GM19397 (cell line): Measurements from ENCODE around the gene EHMT1.

Source experiments
- ATAC-seq: cut with Tn5 transposase; IDR thresholded peaks from one replicate; pipeline ENCODE4 v1.9.1; 2021; ENCODE audit warnings: mild to moderate bottlenecking, moderate library complexity; ENCODE audit not compliant: unreplicated experiment

The EHMT1 gene

DNA sequence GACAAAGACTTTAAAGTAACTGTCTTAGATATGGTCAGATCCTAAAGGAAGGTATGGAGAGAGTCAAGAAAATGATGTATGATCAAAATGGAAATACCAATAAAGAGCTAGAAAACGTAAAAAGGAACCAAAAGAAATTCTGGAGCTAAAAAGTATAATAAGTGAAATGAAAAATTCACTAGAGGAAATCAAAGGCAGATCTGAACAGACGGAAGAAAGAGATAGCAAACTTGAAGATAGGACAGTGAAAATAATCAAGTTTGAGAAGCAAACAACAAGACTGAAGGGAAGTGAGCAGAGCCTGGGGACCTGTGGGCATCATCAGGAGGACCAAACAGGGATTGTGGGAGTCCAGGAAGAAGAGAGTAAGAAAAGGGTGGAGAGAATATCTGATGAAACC, 115.4 kb downstream of the EHMT1 start:
- no peak for ATAC-seq

DNA sequence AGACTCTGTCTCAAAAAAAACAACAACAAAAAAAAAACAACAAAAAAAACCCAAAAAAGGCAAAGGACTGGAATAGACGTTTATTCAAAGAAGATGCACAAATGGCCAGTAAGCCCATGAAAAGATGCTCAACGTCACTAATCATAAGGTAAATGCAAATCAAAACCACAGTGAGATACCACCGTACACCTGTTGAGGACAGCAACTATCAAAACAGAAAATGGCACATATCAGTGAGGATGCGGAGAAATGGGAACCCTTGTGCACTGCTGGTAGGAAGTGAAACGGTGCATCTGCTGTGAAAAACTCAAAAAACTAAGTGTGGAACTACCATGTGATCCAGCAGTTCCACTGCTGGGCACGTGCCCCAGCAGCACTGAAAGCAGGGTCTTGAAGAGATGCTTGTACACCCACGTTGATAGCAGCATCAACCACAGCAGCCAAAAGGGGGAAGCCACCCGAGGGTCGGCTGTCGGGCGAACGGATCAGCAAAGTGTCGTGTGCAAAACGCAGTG, 119.4 kb downstream of the EHMT1 start:
- peak; percentile 86 for ATAC-seq

DNA sequence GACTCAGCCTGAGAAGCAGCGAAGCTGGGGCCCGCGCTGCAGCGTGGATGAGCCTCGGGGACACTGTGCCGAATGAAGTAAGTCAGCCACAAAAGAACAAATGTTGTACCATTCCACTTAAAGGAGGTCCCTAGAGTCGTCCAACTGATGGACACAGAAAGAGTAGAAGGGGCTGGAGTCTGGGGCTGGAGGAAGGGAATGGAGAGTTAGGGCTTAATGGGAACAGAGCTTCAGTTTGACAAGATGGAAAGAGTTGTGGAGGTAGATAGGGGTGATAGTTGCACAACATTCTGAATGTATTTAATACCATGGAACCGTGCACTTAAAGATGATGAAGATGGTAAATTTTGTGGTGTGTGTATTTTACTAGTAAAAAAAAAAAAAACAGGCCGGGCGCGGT, 119.9 kb downstream of the EHMT1 start:
- no peak for ATAC-seq

DNA sequence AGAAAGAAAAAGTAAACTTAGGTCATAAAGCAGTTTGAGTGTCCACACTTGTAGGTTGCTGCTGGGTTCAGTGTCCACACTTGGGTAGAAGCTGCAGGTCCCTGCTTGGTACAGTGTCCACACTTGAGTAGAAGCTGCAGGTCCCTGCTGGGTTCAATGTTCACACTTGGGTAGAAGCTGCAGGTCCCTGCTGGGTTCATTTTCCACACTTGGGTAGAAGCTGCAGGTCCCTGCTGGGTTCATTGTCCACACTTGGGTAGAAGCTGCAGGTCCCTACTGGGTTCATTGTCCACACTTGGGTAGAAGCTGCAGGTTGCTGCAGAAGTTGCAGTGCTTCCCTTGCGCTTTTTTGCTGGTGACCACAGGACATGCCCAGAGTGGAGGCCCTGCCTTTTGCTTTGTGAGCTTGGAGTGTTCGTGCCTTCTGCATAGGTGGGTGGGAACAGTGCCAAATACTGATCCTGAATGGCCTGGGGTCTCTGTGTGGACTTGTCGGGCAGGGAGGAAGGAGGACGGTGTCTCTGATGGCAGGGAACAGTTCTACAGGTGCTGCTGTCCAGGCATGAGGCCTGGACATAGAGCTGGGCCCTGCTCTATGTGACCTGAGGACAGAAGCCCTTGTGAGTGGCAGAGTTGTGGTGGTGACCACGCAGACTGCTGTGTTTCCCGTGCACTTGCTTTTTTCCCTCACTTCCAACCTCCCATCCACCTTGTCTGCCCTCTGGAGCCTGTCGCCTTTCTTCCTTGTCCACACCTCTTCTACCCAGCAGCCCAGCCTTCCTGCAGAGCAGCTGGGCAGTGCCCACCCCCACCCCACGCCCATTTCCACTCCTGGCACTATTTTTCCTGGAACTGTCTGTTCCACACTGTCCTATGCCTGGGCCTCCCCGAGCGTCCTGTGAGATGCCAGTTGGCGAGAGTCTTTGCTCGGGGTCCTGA, 120.8 kb downstream of the EHMT1 start:
- no peak for ATAC-seq

DNA sequence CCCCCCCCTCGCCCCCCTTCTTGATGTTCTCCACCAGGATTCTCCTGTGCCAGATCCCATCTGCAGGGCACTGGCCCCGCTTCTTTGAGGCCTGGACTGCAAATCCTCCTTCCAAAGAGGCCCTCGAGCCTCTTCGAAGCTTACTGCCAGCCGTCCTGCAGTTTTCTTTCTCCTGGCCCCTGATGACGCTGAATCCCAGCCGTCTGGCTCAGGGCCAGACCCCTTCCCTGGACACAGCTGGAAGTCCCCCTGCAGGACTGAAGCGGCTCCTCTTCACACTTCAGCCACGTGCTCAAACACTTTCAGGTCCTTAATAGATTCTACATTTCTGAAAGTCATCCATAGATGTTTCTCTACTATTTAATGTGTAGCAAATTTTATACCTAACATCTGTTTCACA, 121.5 kb downstream of the EHMT1 start:
- no peak for ATAC-seq

DNA sequence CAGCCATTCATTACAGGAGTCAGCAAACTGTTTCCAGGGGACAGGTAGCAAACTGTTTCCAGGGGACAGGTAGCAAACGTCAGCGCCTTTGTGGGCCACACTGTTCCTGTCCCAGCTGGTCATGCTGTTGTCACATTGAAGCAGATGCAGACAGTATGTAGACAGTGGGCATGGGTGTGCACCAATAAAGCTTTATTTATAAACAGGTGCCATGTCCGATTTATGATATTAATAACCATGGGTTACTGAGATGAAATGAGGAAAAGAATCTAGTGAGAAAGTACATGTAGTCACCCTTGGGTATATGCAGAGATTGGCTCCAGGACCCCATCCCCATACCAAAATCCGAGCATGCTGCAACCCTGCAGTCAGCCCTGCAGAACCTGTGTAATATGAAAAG, 122.5 kb downstream of the EHMT1 start:
- ATAC-seq: no peak

DNA sequence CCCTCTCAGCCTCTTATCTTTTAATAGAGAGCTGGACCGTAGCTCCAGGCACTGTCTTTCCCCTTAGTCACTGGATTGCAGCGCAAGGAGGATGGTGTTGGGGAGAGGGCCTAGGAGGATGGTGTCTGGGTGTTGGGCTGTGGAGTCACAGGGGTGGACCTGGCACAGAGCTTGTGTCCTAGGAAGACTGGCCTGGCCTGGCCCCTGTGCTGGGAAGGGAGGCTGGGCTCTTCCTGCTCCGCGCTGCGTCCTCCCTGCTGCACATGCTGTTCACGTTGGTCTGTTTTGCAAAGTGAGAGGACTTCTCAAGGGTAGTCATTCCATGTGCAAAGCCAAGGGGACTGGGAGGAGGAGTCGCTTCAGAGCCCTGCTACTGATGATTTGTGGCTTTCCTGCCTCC, 123.9 kb downstream of the EHMT1 start:
- ATAC-seq: no peak

DNA sequence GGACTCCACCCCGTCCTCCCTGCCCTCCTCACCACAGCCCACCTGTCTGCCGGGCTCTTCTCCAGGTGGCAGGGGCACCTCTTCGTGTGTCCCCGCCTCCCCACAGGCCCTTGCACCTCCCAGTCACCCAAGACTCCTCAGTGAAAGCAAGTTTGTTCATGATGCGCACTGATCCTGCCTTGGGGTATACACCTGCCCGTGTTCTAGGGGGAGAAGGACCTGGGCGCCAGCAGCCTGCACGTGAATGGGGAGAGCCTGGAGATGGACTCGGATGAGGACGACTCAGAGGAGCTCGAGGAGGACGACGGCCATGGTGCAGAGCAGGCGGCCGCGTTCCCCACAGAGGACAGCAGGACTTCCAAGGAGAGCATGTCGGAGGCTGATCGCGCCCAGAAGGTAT, 124.9 kb downstream of the EHMT1 start:
- no peak for ATAC-seq

DNA sequence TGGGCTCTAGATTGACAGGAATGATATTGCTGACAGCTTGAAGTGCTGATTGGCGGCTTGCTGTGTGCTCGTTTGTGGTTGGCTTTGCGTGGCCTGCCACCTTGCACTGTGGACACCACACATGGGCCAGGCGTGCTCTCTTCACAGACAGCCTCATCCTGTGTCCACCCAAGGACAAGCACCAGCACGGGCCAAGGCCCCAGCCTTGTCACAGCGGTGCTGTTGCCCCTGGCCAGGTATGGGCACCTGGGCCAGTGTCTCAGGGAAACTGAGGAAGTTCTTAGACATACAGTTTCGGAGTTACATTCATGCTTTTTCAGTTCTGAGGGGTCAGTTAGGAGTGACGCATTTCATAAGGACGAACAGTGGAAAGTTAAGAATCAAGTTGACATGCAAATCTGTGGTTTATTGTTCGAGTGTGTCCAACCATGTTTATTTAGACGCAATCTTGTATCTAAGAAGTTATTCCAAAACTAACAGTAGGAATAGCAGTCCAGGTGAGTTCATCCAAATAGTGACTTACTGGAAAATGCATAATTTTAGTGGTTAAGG, 125.9 kb downstream of the EHMT1 start:
- no peak for ATAC-seq

DNA sequence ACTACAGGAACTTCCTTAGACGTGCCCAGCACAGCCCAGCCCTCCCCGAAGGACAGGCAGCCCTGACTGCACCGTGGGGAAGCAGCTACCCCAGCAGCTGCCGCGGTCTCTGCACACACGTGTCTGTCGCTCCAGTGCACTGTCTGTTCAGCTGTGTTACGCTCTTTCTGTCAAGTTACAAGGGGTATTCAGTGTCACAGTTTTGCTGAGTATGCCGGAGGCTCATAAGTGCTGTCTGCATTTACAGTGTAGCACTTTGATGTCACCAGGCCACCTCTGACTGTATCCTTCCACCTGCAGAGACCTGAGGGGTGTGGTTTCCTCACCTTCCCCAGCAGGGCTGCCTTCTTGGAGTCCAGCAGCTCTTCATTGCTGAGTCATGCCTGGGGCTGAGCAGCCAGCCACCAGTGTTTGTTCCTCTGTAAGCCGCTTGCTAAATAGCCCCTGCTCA, 126.8 kb downstream of the EHMT1 start:
- peak; percentile 72 for ATAC-seq

DNA sequence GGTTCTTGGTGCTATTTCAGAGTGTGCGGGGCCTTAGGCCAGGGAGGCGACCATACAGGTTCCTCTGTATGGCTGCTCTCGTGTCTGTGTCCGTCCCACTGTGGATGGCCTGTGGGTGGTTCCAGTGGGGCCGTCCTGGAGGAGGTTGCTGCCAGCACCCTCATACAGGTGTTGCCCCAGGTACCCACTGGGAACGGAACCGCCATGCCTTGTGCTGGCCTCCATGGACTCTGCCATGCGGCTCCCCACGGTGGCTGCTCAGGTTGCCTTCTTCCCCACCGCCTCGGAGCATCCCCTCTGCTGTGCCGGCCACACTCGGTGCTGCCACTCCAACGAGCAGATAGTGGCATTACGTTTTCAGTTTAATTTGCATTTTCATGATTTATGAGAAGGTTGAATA, 129.5 kb downstream of the EHMT1 start:
- no peak for ATAC-seq

DNA sequence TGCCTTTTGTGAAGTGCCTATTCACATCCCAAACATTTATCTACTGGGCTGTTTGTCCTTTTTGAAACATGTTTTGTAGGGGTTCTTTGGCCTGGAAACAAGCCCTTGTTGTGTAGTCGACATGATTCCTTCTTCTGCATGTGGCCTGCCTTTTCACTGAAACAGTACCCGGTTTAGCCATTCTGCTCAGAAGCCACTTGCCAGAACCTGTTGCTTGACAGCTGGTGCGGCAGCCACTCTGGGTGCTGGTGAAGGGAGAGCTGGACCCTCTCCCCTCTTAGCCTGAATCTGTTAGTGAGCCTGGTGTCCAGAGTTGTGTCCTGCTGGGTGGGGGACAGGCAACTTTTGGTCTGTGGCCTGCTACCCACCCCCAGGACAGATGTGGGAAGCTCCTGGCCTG, 129.9 kb downstream of the EHMT1 start:
- no peak for ATAC-seq

DNA sequence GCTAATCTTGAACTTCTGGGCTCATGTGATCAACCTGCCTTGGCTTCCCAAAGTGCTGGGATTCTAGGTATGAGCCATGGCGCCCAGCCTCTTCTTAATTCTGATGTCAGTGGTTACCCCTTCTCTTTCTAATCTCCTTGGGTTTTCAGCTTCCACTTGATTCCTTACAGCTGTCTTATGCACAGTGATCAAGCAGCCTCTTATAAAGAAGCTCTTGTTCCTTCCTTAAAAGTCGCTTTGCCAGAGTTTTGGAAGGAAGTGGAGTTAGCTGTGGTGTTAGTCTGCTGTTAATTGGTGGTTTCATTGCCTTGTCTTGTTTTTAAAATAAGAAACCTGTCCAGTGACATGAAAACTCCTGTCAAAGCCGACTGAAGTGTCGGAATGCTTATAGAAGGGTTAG, 130.7 kb downstream of the EHMT1 start:
- ATAC-seq: no peak

DNA sequence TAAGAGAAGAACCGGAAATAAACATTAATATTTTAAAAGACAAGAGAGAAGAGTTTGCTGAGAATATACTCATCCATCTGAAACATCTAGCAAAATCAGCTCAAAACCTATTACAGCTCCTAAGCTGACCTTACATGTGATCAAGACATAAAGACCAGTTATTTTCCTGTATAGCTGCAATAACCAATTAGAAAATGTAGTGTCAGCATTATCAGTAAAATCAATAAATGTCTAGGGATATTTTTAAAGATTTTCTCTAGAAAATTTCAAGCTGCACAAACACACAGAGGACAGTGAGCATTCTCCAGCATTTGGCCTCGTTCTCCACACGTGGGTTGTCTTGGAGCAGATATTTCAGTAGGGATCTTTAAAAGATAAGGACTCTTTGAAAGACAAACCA, 131.2 kb downstream of the EHMT1 start:
- ATAC-seq: no peak

DNA sequence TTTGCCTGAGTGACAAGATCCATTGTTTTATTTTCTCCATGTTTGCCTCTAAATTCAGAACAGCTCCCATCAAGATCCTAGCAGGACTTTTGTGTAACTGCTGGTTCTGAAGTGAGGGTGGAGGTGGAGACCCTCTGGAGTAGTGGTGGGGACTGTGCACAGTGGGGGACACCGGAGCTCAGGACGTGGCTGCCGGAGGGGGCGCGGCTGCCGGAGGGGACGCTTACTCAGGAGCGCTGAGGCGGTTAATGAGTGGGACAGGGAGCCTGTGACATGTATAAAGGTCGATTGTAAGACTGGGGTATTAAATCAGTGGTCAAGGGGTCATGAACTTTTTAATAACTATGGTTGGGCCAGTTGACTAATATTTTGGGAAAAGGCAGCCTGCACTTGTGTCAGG, 131.8 kb downstream of the EHMT1 start:
- ATAC-seq: no peak

DNA sequence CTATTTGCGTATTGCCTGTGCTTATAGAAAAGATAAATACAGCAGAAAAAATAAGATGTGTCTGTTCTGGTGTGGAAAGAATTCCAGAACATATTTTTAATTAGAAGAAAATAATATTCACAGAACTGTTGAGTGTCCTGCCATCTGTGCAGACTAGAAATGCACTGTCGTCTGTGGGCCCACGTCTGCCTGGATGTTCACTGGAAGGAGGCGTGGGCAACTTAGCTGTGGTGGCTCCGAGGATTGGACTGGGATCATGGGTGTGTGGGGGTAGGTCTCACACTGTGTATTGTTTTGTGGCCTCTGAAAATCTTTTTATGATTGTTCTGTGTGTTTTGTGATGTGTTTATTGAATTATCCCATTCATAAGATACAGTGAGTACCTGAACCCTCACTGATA, 132.8 kb downstream of the EHMT1 start:
- no peak for ATAC-seq

DNA sequence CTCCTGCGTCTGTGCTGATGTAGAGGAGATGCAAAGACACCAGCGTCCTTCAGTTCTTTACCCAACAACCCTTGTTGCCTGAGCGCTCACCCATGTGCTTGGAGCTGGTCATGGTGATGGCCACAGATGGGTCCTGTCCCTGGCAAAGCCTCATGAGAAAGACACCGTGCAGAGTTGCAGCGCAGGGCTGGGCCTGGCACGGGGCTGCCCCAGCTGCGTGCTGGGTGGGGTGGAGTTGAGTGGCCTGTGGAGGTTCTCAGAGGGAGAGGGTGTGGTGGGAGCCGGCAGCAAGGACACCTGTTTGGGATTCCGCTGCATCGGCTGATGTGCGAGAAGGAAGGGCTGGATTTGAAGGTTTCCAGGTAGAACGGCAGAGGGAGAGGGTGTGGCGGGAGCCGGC, 133.6 kb downstream of the EHMT1 start:
- no peak for ATAC-seq

DNA sequence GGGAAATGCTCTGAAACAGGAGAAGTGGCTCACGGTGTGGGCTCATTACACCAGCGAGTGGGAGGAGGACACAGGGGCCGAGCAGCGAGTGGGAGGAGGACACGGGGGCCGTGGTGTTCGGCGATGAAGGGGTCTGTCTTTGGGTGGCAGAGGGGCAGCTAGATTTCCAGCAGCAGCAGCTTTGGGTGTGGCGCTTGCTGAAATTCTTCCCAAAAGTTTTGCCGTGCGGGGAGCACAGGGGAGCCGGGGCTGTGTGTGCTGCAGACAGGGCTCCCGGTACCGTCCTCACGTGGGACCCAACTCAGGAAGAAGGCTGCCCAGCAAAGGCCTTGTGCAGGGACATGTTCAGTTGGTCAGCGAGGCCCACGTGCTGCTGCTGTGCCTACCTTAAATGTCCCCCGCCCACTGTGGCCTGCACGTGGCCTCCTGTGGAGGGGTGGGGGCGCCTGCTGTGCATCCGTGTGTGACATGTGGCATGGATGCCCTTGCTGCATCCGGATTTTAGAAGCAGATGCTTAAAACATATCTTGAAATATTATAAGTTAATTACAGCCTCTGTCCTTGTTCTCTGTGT, 134.5 kb downstream of the EHMT1 start:
- no peak for ATAC-seq

DNA sequence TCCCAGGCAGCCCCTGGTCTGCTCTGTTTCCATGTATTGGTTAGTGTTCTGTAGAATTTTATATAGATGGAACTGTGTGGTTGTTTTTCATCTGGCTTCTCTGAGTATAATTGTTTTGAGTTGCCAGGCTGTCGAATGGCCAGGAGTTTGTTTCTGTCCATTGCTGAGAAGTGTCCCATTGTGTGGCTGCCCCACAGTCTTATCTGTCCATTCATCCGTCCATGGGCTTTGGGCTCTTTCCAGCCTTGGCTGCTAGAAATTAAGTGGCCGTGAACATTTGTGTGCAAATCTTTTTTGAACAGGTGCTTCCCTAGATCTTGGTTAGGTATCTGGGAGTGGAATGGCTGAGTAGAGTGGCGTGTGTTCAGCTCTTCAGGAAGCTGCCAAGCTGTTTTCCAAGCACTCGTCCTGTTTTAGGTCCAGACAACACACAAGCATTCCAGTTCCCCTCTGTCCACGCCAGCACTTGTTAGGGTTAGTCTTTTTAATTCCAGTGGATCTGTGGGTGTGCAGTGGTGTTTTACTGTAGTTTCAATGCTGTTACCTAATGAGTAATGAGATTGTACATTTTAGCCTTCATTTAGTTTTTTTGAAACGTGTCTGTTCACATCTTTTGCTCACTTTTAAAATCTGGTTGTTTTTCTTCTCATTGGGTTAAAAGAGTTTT, 136.6 kb downstream of the EHMT1 start:
- ATAC-seq: no peak

DNA sequence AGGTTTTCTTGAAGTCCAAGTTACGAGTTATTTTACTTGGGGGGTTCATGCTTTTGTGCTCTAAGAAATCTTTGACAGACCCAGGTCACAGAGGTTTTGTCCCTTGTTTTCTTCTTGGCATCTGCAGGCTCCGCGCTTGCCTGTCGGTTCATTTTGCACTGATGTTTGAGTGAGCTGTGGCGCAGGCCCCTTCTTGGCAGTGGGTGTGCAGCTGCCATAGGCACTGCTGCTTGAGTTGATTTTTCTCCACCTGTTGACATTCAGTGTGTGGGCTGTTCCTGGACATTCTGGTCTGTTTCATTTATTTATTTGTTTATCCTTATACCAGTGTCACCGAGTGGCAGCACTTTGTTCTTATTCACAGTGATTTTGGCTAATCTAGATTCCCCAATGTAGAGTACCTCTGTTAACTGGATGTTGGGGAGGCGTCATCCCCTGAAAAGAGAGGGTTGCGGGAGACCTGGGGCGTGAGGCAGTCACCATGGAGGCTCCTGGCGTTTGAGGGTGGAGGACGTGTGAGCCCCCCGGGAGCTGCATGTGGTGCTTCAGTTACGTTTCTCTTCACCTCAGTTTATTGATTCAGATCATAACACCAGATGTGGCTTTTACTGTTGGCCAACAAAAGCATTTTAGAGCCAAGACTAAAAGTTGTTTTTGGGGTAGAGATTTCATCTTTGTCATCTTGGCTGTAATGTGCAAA, 137.4 kb downstream of the EHMT1 start:
- no peak for ATAC-seq

DNA sequence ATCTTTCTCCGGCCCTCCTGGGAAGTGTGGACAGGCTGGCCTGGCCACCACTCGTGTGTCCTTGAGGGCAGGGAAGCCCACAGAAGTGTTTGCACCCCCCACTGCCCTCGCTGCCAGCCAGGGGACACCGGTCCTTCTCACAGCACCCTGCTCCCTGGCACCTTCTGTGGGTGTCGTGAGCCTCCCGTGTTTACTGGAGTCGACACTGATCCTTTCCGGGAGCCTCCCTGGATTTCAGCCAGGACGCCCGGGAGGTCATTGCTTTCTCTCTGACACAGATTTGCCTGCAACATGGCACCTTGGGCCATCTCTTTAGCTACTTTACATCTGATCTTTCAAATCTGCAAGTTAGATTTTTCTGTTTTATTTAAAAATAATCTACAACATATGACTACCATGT, 138.3 kb downstream of the EHMT1 start:
- ATAC-seq: no peak
